ENCODE data around the gene INSM1. TPM values are rescaled to one million over a fixed set of nuclear protein-coding genes. Genes with fewer than 3 reads are reported as not detected.

Gene INSM1
- total RNA-seq, 2 donors from 2014 or later = 0.35 to 0.73 TPM

- Histone ChIP-seq H3K9me3 (ENCODE audit: control insufficient read depth, low read length) (no peaks in the 10 kb centered on the region), H3K4me1 (ENCODE audit: control insufficient read depth, insufficient read depth, low read length) (no peaks in the 10 kb centered on the region), H3K27ac (ENCODE audit: low read depth, low read length) (no peak overlapping the region), H3K27me3 (ENCODE audit: control insufficient read depth, insufficient read depth, low read length, poor library complexity, severe bottlenecking) (no peaks in the 10 kb centered on the region), H3K4me3 (ENCODE audit: low read length) (no peak overlapping the region), H3K36me3 (ENCODE audit: control insufficient read depth, insufficient read depth, low read length) (no peaks in the 10 kb centered on the region), H3K9ac (ENCODE audit: extremely low read depth, low read length, poor library complexity, severe bottlenecking) (no peak overlapping the region)
- Mint-ChIP-seq H3K4me1 (peaks cover 3% of the 10 kb centered on the region), H3K9me3 (no peaks in the 10 kb centered on the region), H3K36me3 (ENCODE audit: low read depth) (no peaks in the 10 kb centered on the region), H3K27me3 (ENCODE audit: insufficient read depth) (peaks cover 2% of the 10 kb centered on the region), H3K4me3 (no peak overlapping the region), H3K27ac (no peak overlapping the region)
- DNase-seq = no peak
- TF ChIP-seq CTCF (conservative IDR thresholded peaks at IDR 0.05) = no peak
- no CpG with 5 or more reads among the region's 1 CpG for WGBS, 2 experiments (ENCODE audit: insufficient coverage in 1 of 2, insufficient read length in 1 of 2)
Measured at GRCh38 chr20:20321134-20321533, 46.8 kb upstream of the INSM1 start.

GRCh38 chr20:20321917-20322316, 46.0 kb upstream of the INSM1 start:
- Histone ChIP-seq H3K27ac (ENCODE audit: low read depth, low read length) (no peak overlapping the region), H3K9ac (ENCODE audit: extremely low read depth, low read length, poor library complexity, severe bottlenecking) (no peak overlapping the region), H3K36me3 (ENCODE audit: control insufficient read depth, insufficient read depth, low read length) (no peaks in the 10 kb centered on the region), H3K9me3 (ENCODE audit: control insufficient read depth, low read length) (no peaks in the 10 kb centered on the region), H3K4me1 (ENCODE audit: control insufficient read depth, insufficient read depth, low read length) (no peaks in the 10 kb centered on the region), H3K4me3 (ENCODE audit: low read length) (no peak overlapping the region), H3K27me3 (ENCODE audit: control insufficient read depth, insufficient read depth, low read length, poor library complexity, severe bottlenecking) (no peaks in the 10 kb centered on the region)
- no peak for TF ChIP-seq CTCF (conservative IDR thresholded peaks at IDR 0.05)
- Mint-ChIP-seq H3K9me3 (no peaks in the 10 kb centered on the region), H3K27me3 (ENCODE audit: insufficient read depth) (peaks cover 2% of the 10 kb centered on the region), H3K27ac (no peak overlapping the region), H3K4me1 (peaks cover 3% of the 10 kb centered on the region), H3K4me3 (no peak overlapping the region), H3K36me3 (ENCODE audit: low read depth) (no peaks in the 10 kb centered on the region)
- no peak for DNase-seq
- WGBS, 2 experiments (ENCODE audit: insufficient coverage in 1 of 2, insufficient read length in 1 of 2) = 94 to 100% methylated on average over 1 of the region's 1 CpG

- no peaks in the 10 kb centered on the region for H3K9me3 Mint-ChIP-seq
- H3K9ac ChIP-seq (ENCODE audit: extremely low read depth, low read length, poor library complexity, severe bottlenecking) = no peak overlapping the region
- H3K4me3 Mint-ChIP-seq = no peak overlapping the region
- no peak for TF ChIP-seq CTCF (conservative IDR thresholded peaks at IDR 0.05)
- H3K4me1 ChIP-seq (ENCODE audit: control insufficient read depth, insufficient read depth, low read length) = no peaks in the 10 kb centered on the region
- DNase-seq = no peak
- H3K27me3 Mint-ChIP-seq (ENCODE audit: insufficient read depth) = no peaks in the 10 kb centered on the region
- no peak overlapping the region for H3K27ac ChIP-seq (ENCODE audit: low read depth, low read length)
- H3K36me3 Mint-ChIP-seq (ENCODE audit: low read depth) = no peaks in the 10 kb centered on the region
- H3K27ac Mint-ChIP-seq = no peak overlapping the region
- no peak overlapping the region for H3K4me3 ChIP-seq (ENCODE audit: low read length)
- WGBS, 2 experiments (ENCODE audit: insufficient coverage in 1 of 2, insufficient read length in 1 of 2) = 90 to 98% methylated on average over 6 of the region's 6 CpGs
- H3K9me3 ChIP-seq (ENCODE audit: control insufficient read depth, low read length) = no peaks in the 10 kb centered on the region
- peaks cover 3% of the 10 kb centered on the region for H3K4me1 Mint-ChIP-seq
- no peaks in the 10 kb centered on the region for H3K36me3 ChIP-seq (ENCODE audit: control insufficient read depth, insufficient read depth, low read length)
- no peaks in the 10 kb centered on the region for H3K27me3 ChIP-seq (ENCODE audit: control insufficient read depth, insufficient read depth, low read length, poor library complexity, severe bottlenecking)
Measured at GRCh38 chr20:20322912-20323311, 45.0 kb upstream of the INSM1 start.
